OCI-LY1 (cell line): Measurements from ENCODE around the gene SDK2.

Experiments used
- EZH2 ChIP-seq: fragments of 200-600 bp; sonication (generic), shearing (Covaris generic); IDR thresholded peaks from 2 replicates; pipeline ENCODE4 v1.8.0; 2017; ENCODE audit warnings: borderline replicate concordance, mixed run types, mild to moderate bottlenecking, antibody characterized with exemption, low read length, moderate library complexity, mixed read lengths
- TF ChIP-seq, protein P1 (sequence below): fragments of 200-600 bp; sonication (generic), shearing (Covaris generic); IDR thresholded peaks from 2 replicates; pipeline ENCODE4 v1.5.1; 2017; ENCODE audit warnings: mild to moderate bottlenecking, antibody characterized with exemption, low read length, moderate library complexity, mixed read lengths

DNA sequence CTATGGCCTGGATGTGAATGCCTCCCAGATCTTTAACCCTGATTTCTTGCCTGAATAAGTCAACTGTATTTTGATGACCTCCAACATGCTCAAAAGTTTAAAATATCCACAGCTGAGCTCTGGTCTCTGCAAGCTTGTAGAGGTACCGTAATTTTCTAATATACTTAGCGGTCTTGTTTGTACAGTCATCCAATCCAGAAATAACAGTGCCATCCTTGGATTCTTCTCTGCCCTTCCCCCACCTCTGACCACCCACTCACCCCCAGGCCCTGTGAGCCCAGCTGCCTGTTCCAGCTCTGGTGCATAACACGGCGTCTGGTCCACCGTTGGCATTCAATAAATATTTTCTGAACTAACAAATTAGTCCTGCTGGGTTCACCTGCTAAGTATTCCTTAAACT, 113.1 kb downstream of the SDK2 start:
- TF ChIP-seq, protein P1, sequence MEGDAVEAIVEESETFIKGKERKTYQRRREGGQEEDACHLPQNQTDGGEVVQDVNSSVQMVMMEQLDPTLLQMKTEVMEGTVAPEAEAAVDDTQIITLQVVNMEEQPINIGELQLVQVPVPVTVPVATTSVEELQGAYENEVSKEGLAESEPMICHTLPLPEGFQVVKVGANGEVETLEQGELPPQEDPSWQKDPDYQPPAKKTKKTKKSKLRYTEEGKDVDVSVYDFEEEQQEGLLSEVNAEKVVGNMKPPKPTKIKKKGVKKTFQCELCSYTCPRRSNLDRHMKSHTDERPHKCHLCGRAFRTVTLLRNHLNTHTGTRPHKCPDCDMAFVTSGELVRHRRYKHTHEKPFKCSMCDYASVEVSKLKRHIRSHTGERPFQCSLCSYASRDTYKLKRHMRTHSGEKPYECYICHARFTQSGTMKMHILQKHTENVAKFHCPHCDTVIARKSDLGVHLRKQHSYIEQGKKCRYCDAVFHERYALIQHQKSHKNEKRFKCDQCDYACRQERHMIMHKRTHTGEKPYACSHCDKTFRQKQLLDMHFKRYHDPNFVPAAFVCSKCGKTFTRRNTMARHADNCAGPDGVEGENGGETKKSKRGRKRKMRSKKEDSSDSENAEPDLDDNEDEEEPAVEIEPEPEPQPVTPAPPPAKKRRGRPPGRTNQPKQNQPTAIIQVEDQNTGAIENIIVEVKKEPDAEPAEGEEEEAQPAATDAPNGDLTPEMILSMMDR, result no peak
- TF ChIP-seq EZH2, result no peak
